GM10266 (cell line): Measurements from ENCODE around the gene ME3.
"Not testable (repeated sequence)": the region's sequence is repeated elsewhere in the genome, so short reads cannot be mapped to it uniquely, and the experiment has no call there.

Experiments used
- DNase-seq: peaks from one replicate; pipeline ENCODE4 v3.0.0; 2012; ENCODE audit errors: extremely low spot score
- TF ChIP-seq, protein P1 (sequence below): IDR thresholded peaks from 2 replicates; pipeline ENCODE4 v1.5.1; 2012; ENCODE audit warnings: mild to moderate bottlenecking, low read depth; ENCODE audit not compliant: control insufficient read depth, insufficient read depth; ENCODE audit errors: missing control alignments

The ME3 gene

DNA sequence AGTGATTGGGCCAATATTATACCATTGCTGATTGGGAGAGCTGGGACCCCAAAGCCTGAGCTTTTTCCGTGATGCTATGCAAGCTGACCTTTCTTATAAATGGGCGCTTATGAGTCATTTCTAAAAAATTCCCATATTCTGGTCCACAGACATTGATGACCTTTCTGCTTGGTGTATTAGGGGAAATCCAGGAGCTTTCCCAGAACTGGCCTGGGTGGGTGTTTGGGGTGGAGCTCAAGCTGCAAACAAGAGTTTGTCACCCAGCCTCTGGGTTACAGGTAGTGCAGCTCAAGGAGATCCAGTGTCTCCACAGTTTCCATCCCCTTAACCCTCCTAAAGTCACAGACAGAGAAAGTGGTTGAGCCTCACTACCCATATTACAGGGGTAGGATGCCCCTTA, 230.0 kb downstream of the ME3 start:
- DNase-seq: no peak
- TF ChIP-seq, protein P1, sequence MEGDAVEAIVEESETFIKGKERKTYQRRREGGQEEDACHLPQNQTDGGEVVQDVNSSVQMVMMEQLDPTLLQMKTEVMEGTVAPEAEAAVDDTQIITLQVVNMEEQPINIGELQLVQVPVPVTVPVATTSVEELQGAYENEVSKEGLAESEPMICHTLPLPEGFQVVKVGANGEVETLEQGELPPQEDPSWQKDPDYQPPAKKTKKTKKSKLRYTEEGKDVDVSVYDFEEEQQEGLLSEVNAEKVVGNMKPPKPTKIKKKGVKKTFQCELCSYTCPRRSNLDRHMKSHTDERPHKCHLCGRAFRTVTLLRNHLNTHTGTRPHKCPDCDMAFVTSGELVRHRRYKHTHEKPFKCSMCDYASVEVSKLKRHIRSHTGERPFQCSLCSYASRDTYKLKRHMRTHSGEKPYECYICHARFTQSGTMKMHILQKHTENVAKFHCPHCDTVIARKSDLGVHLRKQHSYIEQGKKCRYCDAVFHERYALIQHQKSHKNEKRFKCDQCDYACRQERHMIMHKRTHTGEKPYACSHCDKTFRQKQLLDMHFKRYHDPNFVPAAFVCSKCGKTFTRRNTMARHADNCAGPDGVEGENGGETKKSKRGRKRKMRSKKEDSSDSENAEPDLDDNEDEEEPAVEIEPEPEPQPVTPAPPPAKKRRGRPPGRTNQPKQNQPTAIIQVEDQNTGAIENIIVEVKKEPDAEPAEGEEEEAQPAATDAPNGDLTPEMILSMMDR: no peak

DNA sequence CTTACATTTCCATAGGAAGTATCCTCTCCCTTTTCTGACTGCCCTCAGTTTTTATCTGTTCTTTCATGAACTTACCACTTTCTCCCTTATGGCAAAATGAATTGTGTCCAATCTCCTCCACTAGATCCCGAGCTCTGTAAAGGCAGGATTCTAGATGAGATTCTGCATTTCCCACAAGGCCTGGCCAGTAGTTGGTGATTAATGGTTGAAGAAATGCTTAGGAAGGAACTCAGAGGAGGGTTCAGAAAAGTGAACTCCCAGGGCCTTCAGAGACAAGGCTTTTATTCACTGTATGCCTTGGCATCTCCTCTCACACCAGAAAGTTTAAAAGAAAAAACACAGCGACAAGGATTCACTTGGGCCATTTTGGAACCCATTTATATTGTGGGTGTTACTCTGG, 231.6 kb downstream of the ME3 start:
- DNase-seq: no peak
- TF ChIP-seq, protein P1: no peak

DNA sequence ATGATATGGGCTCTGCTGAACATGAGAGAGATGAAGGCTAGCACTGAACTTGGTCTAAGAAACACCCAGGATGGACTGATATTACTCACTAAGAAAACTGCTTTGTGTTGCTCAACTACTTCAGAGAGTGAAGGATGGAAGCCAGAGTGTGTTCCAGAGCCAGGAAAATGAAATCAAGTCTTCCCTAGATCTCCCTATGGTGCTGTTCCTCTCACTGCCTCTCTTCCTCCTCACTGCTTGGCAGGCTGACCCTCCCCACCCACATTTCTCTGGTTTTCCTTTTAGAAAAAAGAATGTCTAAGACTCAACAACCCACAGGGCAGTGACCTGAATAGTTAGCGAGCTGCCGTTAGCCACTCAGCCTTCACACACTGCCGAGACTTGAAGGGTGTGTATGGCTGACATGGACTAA, 232.1 kb downstream of the ME3 start:
- no peak for DNase-seq
- TF ChIP-seq, protein P1: no peak

DNA sequence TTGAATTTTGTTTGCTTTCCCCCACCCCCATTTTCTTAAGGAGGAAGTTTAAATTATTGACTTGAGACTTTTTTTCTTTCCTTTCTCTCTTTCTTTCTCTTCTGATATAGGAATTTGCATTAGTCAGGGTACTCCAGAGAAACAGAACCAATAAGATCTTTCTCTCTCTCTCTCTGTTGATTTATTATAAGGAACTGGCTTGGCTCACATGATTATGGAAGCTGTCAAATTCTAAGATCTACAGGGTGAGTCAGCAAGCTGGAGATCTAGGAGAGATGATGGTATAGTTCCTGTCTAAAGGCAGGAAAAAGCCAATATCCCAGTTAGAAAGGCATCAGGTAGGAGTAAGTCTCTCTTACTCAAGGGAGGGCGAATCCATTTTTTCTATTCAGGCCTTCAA, 233.7 kb downstream of the ME3 start:
- no peak for DNase-seq
- TF ChIP-seq, protein P1: no peak

DNA sequence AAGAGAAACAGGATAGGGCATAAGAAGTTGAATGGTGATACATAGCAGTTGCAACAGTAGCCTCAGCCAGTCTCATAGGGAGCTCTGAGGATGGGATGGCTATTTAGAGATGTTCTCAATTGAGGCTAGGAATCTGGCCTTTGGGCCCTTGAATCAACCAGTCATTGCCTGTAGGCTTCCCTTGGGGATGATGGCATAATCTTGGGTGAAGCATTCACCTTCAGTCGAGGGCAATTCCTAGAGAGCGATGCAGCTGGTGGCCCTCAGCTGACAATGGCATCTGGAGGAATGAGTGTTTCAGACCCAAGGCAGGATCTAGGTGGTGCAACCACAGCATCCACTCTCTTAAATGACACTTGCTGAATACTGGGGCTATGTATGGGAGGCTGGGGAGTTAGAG, 236.7 kb downstream of the ME3 start:
- TF ChIP-seq, protein P1: no peak
- DNase-seq: no peak

DNA sequence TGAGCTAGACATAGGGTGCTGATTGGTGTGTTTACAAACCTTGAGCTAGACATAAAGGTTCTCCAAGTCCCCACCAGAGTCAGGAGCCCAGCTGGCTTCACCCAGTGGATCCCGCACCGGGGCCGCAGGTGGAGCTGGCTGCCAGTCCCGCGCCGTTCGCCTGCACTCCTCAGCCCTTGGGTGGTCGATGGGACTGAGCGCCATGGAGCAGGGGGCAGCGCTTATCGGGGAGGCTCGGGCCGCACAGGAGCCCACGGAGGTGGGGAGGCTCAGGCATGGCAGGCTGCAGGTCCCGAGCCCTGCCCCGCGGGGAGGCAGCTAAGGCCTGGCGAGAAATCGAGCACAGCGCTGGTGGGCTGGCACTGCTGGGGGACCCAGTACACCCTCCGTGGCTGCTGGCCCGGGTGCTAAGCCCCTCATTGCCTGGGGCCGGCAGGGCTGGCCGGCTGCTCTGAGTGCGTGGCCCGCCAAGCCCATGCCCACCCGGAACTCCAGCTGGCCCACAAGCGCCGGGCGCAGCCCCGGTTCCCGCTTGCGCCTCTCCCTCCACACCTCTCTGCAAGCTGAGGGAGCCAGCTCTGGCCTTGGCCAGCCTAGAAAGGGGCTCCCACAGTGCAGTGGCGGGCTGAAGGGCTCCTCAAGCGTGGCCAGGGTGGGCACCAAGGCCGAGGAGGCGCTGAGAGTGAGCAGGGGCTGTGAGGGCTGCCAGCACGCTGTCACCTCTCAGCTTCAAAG, 238.9 kb downstream of the ME3 start:
- DNase-seq: not testable (repeated sequence)

DNA sequence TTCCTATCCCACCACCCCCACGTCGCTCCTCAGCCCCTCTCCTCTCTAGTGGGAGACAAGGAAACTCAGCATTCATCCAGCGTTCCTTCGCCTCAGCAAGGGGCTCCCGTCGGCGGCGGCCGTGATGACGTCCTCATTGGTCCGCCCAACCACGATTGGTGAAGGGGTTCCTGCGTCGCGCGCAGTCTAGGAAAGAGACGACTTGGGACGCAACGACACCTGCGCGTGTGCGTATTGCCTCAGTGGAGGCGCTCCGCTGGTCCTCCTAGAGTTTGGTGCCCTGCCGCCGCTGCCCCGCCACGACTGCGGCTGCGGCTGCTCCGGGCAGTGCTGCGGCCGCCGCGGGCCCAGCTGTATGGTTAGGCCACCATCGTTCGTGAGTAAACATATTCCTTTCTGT, 241.2 kb downstream of the ME3 start:
- DNase-seq: no peak
- TF ChIP-seq, protein P1: no peak

DNA sequence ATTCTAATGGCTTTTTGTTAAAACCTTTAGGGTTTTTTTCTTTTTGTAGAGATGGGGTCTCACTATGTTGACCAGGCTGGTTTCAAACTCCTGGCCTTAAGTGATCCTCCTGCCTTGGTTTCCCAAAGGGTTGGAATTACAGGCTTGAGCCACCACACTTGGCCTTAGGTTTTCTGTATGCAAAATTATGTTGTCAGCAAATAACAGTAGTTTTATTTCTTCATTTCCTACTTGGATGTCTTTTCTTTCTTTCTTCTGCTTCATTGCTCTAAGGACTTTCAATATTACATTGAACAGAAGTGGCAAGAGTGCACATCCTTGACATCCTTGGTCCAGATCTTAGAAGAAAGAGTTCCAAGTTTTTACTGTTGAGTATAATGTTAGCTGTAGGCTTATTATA, 245.0 kb downstream of the ME3 start:
- TF ChIP-seq, protein P1: no peak
- DNase-seq: no peak

DNA sequence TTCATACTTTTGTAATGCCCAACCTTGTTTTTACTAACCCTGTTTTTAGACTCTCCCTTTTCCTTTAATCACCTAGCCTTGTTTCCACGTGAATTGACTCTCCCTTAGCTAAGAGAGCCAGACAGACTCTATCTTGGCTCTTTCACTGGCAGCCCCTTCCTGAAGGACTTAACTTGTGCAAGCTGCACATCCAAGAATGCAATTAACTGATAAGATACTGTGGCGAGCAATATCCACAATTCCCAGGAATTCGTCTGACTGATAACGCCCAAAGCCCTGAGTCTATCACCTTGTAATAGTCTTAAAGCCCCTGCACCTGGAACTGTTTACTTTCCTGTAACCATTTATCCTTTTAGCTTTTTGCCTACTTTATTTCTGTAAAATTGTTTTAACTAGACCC, 248.9 kb downstream of the ME3 start:
- not testable (repeated sequence) for DNase-seq
